K562 (cell line): ENCODE data around the gene AFM. TPM values are rescaled to one million over a fixed set of nuclear protein-coding genes. Genes with fewer than 3 reads are reported as not detected.
A peak's percentile ranks its signal among the peaks of the same experiment; 100 is the strongest.

Source experiments
- ATAC-seq: fragments of 200-7000 bp; cut with Tn5 transposase; 3 replicates; pipeline ENCODE4 v1.9.1; 2020; ENCODE audit warnings: moderate library complexity
- BruUV-seq: library from RNA; stranded (reverse); fragments of 400-500 nt; replicated peaks from 2 replicates; lab custom pipeline; 2021; lab: Mats Ljungman, UMichigan
- CTCF ChIA-PET: fragments of 300-600 bp; formaldehyde crosslinking; extraction: SDS; loops from one replicate; lab custom pipeline; 2021; ENCODE audit warnings: low intra/inter-chr PET ratio; lab: Yijun Ruan, JAX
- POLR2A ChIA-PET: fragments of 300-600, 350-650 bp; sonication (Branson Sonifier 250); formaldehyde crosslinking; extraction: SDS; loops from one replicate; lab custom pipeline; 2021; ENCODE audit warnings: antibody characterized with exemption, inconsistent platforms; lab: Yijun Ruan, JAX
- DNase-seq, 4 experiments: peaks; one replicate each; pipeline versions ENCODE4 v3.0.0 to v3.0.0-alpha.2; 2011 to 2018; ENCODE audit warnings: low spot score in 3 of 4, mixed read lengths in 3 of 4; ENCODE audit errors: extremely low read depth in 1 of 4
- FAIRE-seq: peaks from 2 replicates; lab custom pipeline; 2011; peaks lifted over from hg19 to GRCh38; lab: Jason Lieb, UNC
- H2AFZ ChIP-seq: 2 replicates; pipeline ENCODE4 v1.6.0; 2011; ENCODE audit warnings: low read depth, low read length, control low read depth, inconsistent platforms
- H3K27ac ChIP-seq: fragments of 200-600 bp; 3 replicates; pipeline ENCODE4 v1.8.0; 2011; ENCODE audit warnings: low read depth, mild to moderate bottlenecking, control low read depth, inconsistent platforms, low read length, moderate library complexity, mixed read lengths; ENCODE audit errors: extremely low read depth
- H3K27me3 ChIP-seq, 2 experiments: fragments of 300-600 bp in 1 of 2; 2 replicates in 1 of 2; 3 replicates in 1 of 2; pipeline versions ENCODE4 v1.6.0 to v1.8.0; 2011; ENCODE audit warnings: inconsistent platforms in 2 of 2, low read length in 2 of 2, mild to moderate bottlenecking in 1 of 2, mixed read lengths in 1 of 2, moderate library complexity in 1 of 2; ENCODE audit not compliant: control insufficient read depth in 2 of 2, insufficient read depth in 2 of 2
- H3K36me3 ChIP-seq: fragments of 300-600 bp; 3 replicates; pipeline ENCODE4 v1.8.0; 2011; ENCODE audit warnings: mild to moderate bottlenecking, low read length, inconsistent platforms; ENCODE audit not compliant: control insufficient read depth, insufficient read depth
- H3K4me1 ChIP-seq, 2 experiments: fragments of 200-600 bp in 1 of 2; replicated peaks in 1 of 2; 2 replicates in 1 of 2; 3 replicates in 1 of 2; pipeline versions ENCODE4 v1.5.1 to v1.8.0; 2011; ENCODE audit warnings: inconsistent platforms in 2 of 2, low read length in 2 of 2, mild to moderate bottlenecking in 1 of 2, mixed read lengths in 1 of 2, moderate library complexity in 1 of 2; ENCODE audit not compliant: control insufficient read depth in 2 of 2, insufficient read depth in 2 of 2
- H3K4me2 ChIP-seq: 2 replicates; pipeline ENCODE4 v1.6.1; 2011; ENCODE audit warnings: low read length, control low read depth, inconsistent platforms, mixed read lengths; ENCODE audit not compliant: insufficient read depth
- H3K4me3 ChIP-seq: fragments of 200-600 bp; sonication (generic), shearing (Covaris generic); 2 replicates; pipeline ENCODE4 v1.5.1; 2016; ENCODE audit warnings: control low read depth, inconsistent platforms
- H3K79me2 ChIP-seq: fragments of 200-600 bp; 3 replicates; pipeline ENCODE4 v1.8.0; 2011; ENCODE audit warnings: low read length, inconsistent platforms; ENCODE audit not compliant: control insufficient read depth, insufficient read depth
- H3K9ac ChIP-seq, 2 experiments: 2 replicates each; pipeline versions ENCODE4 v1.6.0 to v1.6.1; 2011; ENCODE audit warnings: low read depth in 2 of 2, low read length in 2 of 2, control low read depth in 1 of 2, inconsistent platforms in 1 of 2, mild to moderate bottlenecking in 1 of 2, mixed read lengths in 1 of 2; ENCODE audit not compliant: insufficient read depth in 1 of 2
- H3K9me1 ChIP-seq: one replicate; pipeline ENCODE4 v1.6.0; 2011; ENCODE audit warnings: inconsistent platforms, mild to moderate bottlenecking, low read length, moderate library complexity; ENCODE audit not compliant: control insufficient read depth, insufficient read depth
- H3K9me3 ChIP-seq: replicated peaks from 2 replicates; pipeline ENCODE4 v1.5.1; 2011; ENCODE audit warnings: low read depth, low read length, inconsistent platforms; ENCODE audit not compliant: control insufficient read depth, insufficient read depth
- H4K20me1 ChIP-seq: replicated peaks from 2 replicates; pipeline ENCODE4 v1.6.1; 2011; ENCODE audit warnings: low read length, inconsistent platforms, mixed read lengths; ENCODE audit not compliant: control insufficient read depth, insufficient read depth
- ASH1L ChIP-seq: fragments of 450-650 bp; IDR thresholded peaks from 2 replicates; pipeline ENCODE4 v1.6.1; 2018; ENCODE audit warnings: borderline replicate concordance, mild to moderate bottlenecking, low read depth; ENCODE audit not compliant: partially characterized antibody
- CGGBP1 ChIP-seq: fragments of 250-450 bp; sonication (Bioruptor Pico); IDR thresholded peaks from 2 replicates; pipeline ENCODE4 v1.9.0; 2021; ENCODE audit warnings: mild to moderate bottlenecking
- COPS2 ChIP-seq: fragments of 450-650 bp; conservative IDR thresholded peaks from 2 replicates; pipeline ENCODE4 v1.6.1; 2016; ENCODE audit warnings: mild to moderate bottlenecking, moderate library complexity
- GABPB1 ChIP-seq: sonication (generic); formaldehyde crosslinking; IDR thresholded peaks from 2 replicates; pipeline ENCODE4 v1.8.0; 2022; ENCODE audit warnings: mild to moderate bottlenecking, missing genetic modification reagents
- KAT2B ChIP-seq: IDR thresholded peaks from one replicate; pipeline ENCODE4 v1.6.1; 2012; ENCODE audit warnings: low read depth, mild to moderate bottlenecking, control low read depth, inconsistent platforms, low read length, moderate library complexity
- LEF1 ChIP-seq: fragments of 450-650 bp; IDR thresholded peaks from 2 replicates; pipeline ENCODE4 v1.6.1; 2016; ENCODE audit warnings: mild to moderate bottlenecking
- NELFE ChIP-seq: IDR thresholded peaks from 2 replicates; pipeline ENCODE4 v1.6.1; 2011; ENCODE audit warnings: mild to moderate bottlenecking; ENCODE audit not compliant: insufficient read depth, insufficient read length
- NUFIP1 ChIP-seq: fragments of 450-650 bp; IDR thresholded peaks from 2 replicates; pipeline ENCODE4 v1.6.1; 2018; ENCODE audit not compliant: partially characterized antibody
- SREBF2 ChIP-seq: sonication (generic); formaldehyde crosslinking; IDR thresholded peaks from 2 replicates; pipeline ENCODE4 v1.4.0; 2020; ENCODE audit warnings: mild to moderate bottlenecking, missing genetic modification reagents
- TFE3 ChIP-seq: fragments of 450-650 bp; formaldehyde crosslinking; IDR thresholded peaks from 2 replicates; pipeline ENCODE4 v1.4.0; 2020; ENCODE audit warnings: mild to moderate bottlenecking, mixed read lengths
- ZNF830 ChIP-seq: fragments of 250-450 bp; sonication (Bioruptor Pico); IDR thresholded peaks from 2 replicates; pipeline ENCODE4 v1.5.0; 2021; ENCODE audit warnings: mild to moderate bottlenecking
- WGBS: fragments of 100-300 bp; shearing (Covaris generic); methylation state at CpG from one replicate; pipeline ENCODE4 v1.1.6; 2016; ENCODE audit warnings: low coverage, mixed read lengths; ENCODE audit not compliant: insufficient coverage; ENCODE audit errors: missing lambda C conversion rate; 5-methylcytosine and 5-hydroxymethylcytosine counted together
- in situ Hi-C: fragments of 300-500 bp; cut with MboI; formaldehyde crosslinking; loops from 4 replicates; pipeline ENCODE4 v1.15.0; 2018; ENCODE audit warnings: inconsistent platforms, mixed read lengths
- intact Hi-C: fragments of 100-400 bp; cut with micrococcal nuclease; formaldehyde crosslinking; loops from 2 replicates; pipeline ENCODE4 v1.14.2; 2022
- polyA plus RNA-seq, 8 experiments: library from polyadenylated mRNA; depleted of rRNA in 4 of 8; stranded (reverse) in 5 of 8; unstranded in 3 of 8; fragments of >200 nt; fragmentation: Nextera tagmentation in 2 of 8; fragmentation: Illumina TruSeq in 1 of 8; extraction: Ambion mirVana in 2 of 8; extraction: Trizol in 1 of 8; gene quantifications; 2 replicates each; pipeline versions ENCODE4 v1.2.1 to v1.2.3, GENCODE V29; 2011 to 2014; ENCODE audit warnings: inconsistent platforms in 1 of 8, missing spikeins in 1 of 8
- total RNA-seq, 7 experiments: library from RNA; depleted of rRNA in 6 of 7; stranded (reverse); fragments of >200 nt in 6 of 7; fragmentation: Illumina TruSeq in 2 of 7; extraction: Trizol in 2 of 7; gene quantifications; 2 replicates each; pipeline versions ENCODE4 v1.2.1 to v1.2.3, GENCODE V29; 2011 to 2021; ENCODE audit warnings: low replicate concordance in 1 of 7
- TF ChIP-seq, protein P1 (sequence below): sonication (generic); formaldehyde crosslinking; IDR thresholded peaks from 2 replicates; pipeline ENCODE4 v1.8.0; 2022; ENCODE audit warnings: mild to moderate bottlenecking, missing genetic modification reagents, borderline replicate concordance

AFM gene
- total and polyA plus RNA-seq, 9 of the 15 experiments (the other 6 are each of a cell fraction or from before 2014, with no cell fraction given), result 0.07 to 0.15 (median 0.12) TPM; not detected in 5

GRCh38 chr4:73501664-73502265 is 20.2 kb downstream of the AFM start:
- H3K9me3 ChIP-seq, result no peaks in the 10 kb centered on the region
- H4K20me1 ChIP-seq, result no peaks in the 10 kb centered on the region
- peak overlapping the region; percentile 47; the same call in 1 of the 2 replicates for H2AFZ ChIP-seq
- H3K79me2 ChIP-seq, result no peaks in the 10 kb centered on the region
- no peaks in the 10 kb centered on the region for H3K4me1 ChIP-seq
- ChIA-PET POLR2A (interaction anchor here (1.6 kb wide), 1 partner anchor 12 kb away, joined by 4 read pairs; no protein-coding TSS in a partner anchor), CTCF (interaction anchor here (0.6 kb wide), 1 partner anchor 1685 kb away, joined by 4 read pairs; no protein-coding TSS in a partner anchor)
- H3K4me3 ChIP-seq, result no peak overlapping the region
- no peaks in the 10 kb centered on the region for H3K9me1 ChIP-seq
- FAIRE-seq (peak; percentile 19), ATAC-seq (no peak), DNase-seq (no peak)
- H3K4me2 ChIP-seq, result no peak overlapping the region
- intact Hi-C loops (no loop called here), in situ Hi-C loops (no loop called here)
- H3K9ac ChIP-seq, result no peak overlapping the region
- TF ChIP-seq KAT2B (no peak), TFE3 (CRISPR knock-in tag) (no peak), ZNF830 (CRISPR knock-in tag) (no peak), NELFE (no peak), NUFIP1 (no peak), SREBF2 (CRISPR knock-in tag) (no peak), CGGBP1 (CRISPR knock-in tag) (no peak), ASH1L (no peak), COPS2 (no peak), GABPB1 (CRISPR knock-in tag) (no peak), LEF1 (no peak)
- TF ChIP-seq, protein P1, sequence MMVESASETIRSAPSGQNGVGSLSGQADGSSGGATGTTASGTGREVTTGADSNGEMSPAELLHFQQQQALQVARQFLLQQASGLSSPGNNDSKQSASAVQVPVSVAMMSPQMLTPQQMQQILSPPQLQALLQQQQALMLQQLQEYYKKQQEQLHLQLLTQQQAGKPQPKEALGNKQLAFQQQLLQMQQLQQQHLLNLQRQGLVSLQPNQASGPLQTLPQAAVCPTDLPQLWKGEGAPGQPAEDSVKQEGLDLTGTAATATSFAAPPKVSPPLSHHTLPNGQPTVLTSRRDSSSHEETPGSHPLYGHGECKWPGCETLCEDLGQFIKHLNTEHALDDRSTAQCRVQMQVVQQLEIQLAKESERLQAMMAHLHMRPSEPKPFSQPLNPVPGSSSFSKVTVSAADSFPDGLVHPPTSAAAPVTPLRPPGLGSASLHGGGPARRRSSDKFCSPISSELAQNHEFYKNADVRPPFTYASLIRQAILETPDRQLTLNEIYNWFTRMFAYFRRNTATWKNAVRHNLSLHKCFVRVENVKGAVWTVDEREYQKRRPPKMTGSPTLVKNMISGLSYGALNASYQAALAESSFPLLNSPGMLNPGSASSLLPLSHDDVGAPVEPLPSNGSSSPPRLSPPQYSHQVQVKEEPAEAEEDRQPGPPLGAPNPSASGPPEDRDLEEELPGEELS, result no peak
- H3K27me3 ChIP-seq, result no peaks in the 10 kb centered on the region
- WGBS, result 46% methylated on average over 5 of the region's 5 CpGs
- H3K36me3 ChIP-seq, result no peaks in the 10 kb centered on the region
- BruUV-seq, result no TSS peak
- no peak overlapping the region for H3K27ac ChIP-seq
